K562 (cell line): Measurements from ENCODE around the gene CPNE6. TPM values are rescaled to one million over a fixed set of nuclear protein-coding genes. Genes with fewer than 3 reads are reported as not detected.
A peak's percentile ranks its signal among the peaks of the same experiment; 100 is the strongest.

ENCODE experiments used
- CBX2 ChIP-seq: fragments of 200-600 bp; sonication (generic); IDR thresholded peaks from one replicate; pipeline ENCODE4 v1.6.1; 2012; ENCODE audit warnings: mild to moderate bottlenecking, low read length, inconsistent platforms; ENCODE audit not compliant: insufficient read depth, poor library complexity, severe bottlenecking
- DMBX1 ChIP-seq: fragments of 250-450 bp; sonication (Bioruptor Pico); IDR thresholded peaks from 2 replicates; pipeline ENCODE4 v1.8.0; 2022; ENCODE audit warnings: inconsistent platforms, mild to moderate bottlenecking, moderate library complexity, borderline replicate concordance
- FUS ChIP-seq: fragments of 200-400 bp; formaldehyde crosslinking; optimal IDR thresholded peaks from 2 replicates; pipeline ENCODE3; 2017; ENCODE audit warnings: low read depth, low read length
- GABPA ChIP-seq: fragments of 200-800 bp; sonication (Bioruptor generic); conservative IDR thresholded peaks from 2 replicates; pipeline ENCODE4 v1.6.1; 2016; ENCODE audit warnings: low read depth, missing genetic modification characterization, missing compliant biosample characterization
- GATAD2A ChIP-seq: fragments of 450-650 bp; IDR thresholded peaks from 2 replicates; pipeline ENCODE4 v1.6.1; 2017
- MYNN ChIP-seq, 2 experiments: sonication (generic); formaldehyde crosslinking in 1 of 2; IDR thresholded peaks; 2 replicates each; pipeline versions ENCODE4 v1.5.0 to v1.6.1; 2016 to 2020; ENCODE audit warnings: antibody characterized with exemption in 1 of 2, missing genetic modification reagents in 1 of 2
- NBN ChIP-seq: fragments of 450-650 bp; IDR thresholded peaks from 2 replicates; pipeline ENCODE4 v1.6.1; 2016; ENCODE audit warnings: low read depth, mild to moderate bottlenecking
- NELFE ChIP-seq: IDR thresholded peaks from 2 replicates; pipeline ENCODE4 v1.6.1; 2011; ENCODE audit warnings: mild to moderate bottlenecking; ENCODE audit not compliant: insufficient read depth, insufficient read length
- NFIC ChIP-seq: fragments of 450-650 bp; IDR thresholded peaks from 2 replicates; pipeline ENCODE4 v1.6.1; 2017; ENCODE audit warnings: mild to moderate bottlenecking, inconsistent platforms
- PCBP1 ChIP-seq: fragments of 200-400 bp; formaldehyde crosslinking; IDR thresholded peaks from 2 replicates; pipeline ENCODE4 v1.6.1; 2018; ENCODE audit warnings: mild to moderate bottlenecking, low read depth, low read length; ENCODE audit not compliant: poor library complexity, severe bottlenecking
- SAFB ChIP-seq: fragments of 200-400 bp; formaldehyde crosslinking; IDR thresholded peaks from 2 replicates; pipeline ENCODE4 v1.6.1; 2017; ENCODE audit warnings: low read depth, low read length, borderline replicate concordance
- SIN3A ChIP-seq, 2 experiments: fragments of 150-350 bp in 1 of 2; IDR thresholded peaks; 2 replicates each; pipeline ENCODE4 v1.6.1; 2011 to 2016; ENCODE audit warnings: borderline replicate concordance in 2 of 2, low read depth in 2 of 2, low read length in 2 of 2, mild to moderate bottlenecking in 2 of 2, moderate library complexity in 2 of 2; ENCODE audit not compliant: control insufficient read depth in 1 of 2
- TARDBP ChIP-seq: fragments of 450-650 bp; IDR thresholded peaks from 2 replicates; pipeline ENCODE4 v1.6.1; 2016
- XRCC4 ChIP-seq: IDR thresholded peaks from one replicate; pipeline ENCODE4 v1.6.1; 2011; ENCODE audit not compliant: insufficient read depth, insufficient read length; ENCODE audit errors: extremely low read depth
- ZBTB8A ChIP-seq: fragments of 450-650 bp; IDR thresholded peaks from 2 replicates; pipeline ENCODE4 v1.6.1; 2018; ENCODE audit warnings: mild to moderate bottlenecking, moderate library complexity; ENCODE audit not compliant: partially characterized antibody
- ZC3H11A ChIP-seq: IDR thresholded peaks from 2 replicates; pipeline ENCODE4 v1.6.1; 2012; ENCODE audit warnings: low read depth, low read length, improper control_type of control experiment
- ZC3H8 ChIP-seq: fragments of 450-650 bp; IDR thresholded peaks from 2 replicates; pipeline ENCODE4 v1.6.1; 2017
- ZNF780A ChIP-seq: fragments of 250-450 bp; sonication (Bioruptor Pico); IDR thresholded peaks from 2 replicates; pipeline ENCODE4 v1.5.0; 2021; ENCODE audit warnings: mild to moderate bottlenecking
- polyA plus RNA-seq, 8 experiments: library from polyadenylated mRNA; depleted of rRNA in 4 of 8; stranded (reverse) in 5 of 8; unstranded in 3 of 8; fragments of >200 nt; fragmentation: Nextera tagmentation in 2 of 8; fragmentation: Illumina TruSeq in 1 of 8; extraction: Ambion mirVana in 2 of 8; extraction: Trizol in 1 of 8; gene quantifications; 2 replicates each; pipeline versions ENCODE4 v1.2.1 to v1.2.3, GENCODE V29; 2011 to 2014; ENCODE audit warnings: inconsistent platforms in 1 of 8, missing spikeins in 1 of 8
- total RNA-seq, 7 experiments: library from RNA; depleted of rRNA in 6 of 7; stranded (reverse); fragments of >200 nt in 6 of 7; fragmentation: Illumina TruSeq in 2 of 7; extraction: Trizol in 2 of 7; gene quantifications; 2 replicates each; pipeline versions ENCODE4 v1.2.1 to v1.2.3, GENCODE V29; 2011 to 2021; ENCODE audit warnings: low replicate concordance in 1 of 7
- TF ChIP-seq, protein P1 (sequence below): fragments of 450-650 bp; formaldehyde crosslinking; IDR thresholded peaks from 2 replicates; pipeline ENCODE4 v1.4.0; 2022; ENCODE audit warnings: mild to moderate bottlenecking, moderate library complexity
- TF ChIP-seq, protein P2 (sequence below): fragments of 250-450 bp; sonication (Bioruptor Pico); IDR thresholded peaks from 2 replicates; pipeline ENCODE4 v1.4.0; 2020; ENCODE audit warnings: mild to moderate bottlenecking, moderate library complexity, borderline replicate concordance
- TF ChIP-seq, protein P3 (sequence below): fragments of 450-650 bp; IDR thresholded peaks from 2 replicates; pipeline ENCODE4 v1.6.1; 2014; ENCODE audit warnings: low read depth, mild to moderate bottlenecking, moderate library complexity, borderline replicate concordance
- TF ChIP-seq, protein P4 (sequence below): fragments of 450-650 bp; IDR thresholded peaks from 2 replicates; pipeline ENCODE4 v1.6.1; 2016; ENCODE audit warnings: low read depth, mild to moderate bottlenecking, moderate library complexity

Gene CPNE6
- total and polyA plus RNA-seq, 9 of the 15 experiments (the other 6 are each of a cell fraction or from before 2014, with no cell fraction given), result not detected

DNA sequence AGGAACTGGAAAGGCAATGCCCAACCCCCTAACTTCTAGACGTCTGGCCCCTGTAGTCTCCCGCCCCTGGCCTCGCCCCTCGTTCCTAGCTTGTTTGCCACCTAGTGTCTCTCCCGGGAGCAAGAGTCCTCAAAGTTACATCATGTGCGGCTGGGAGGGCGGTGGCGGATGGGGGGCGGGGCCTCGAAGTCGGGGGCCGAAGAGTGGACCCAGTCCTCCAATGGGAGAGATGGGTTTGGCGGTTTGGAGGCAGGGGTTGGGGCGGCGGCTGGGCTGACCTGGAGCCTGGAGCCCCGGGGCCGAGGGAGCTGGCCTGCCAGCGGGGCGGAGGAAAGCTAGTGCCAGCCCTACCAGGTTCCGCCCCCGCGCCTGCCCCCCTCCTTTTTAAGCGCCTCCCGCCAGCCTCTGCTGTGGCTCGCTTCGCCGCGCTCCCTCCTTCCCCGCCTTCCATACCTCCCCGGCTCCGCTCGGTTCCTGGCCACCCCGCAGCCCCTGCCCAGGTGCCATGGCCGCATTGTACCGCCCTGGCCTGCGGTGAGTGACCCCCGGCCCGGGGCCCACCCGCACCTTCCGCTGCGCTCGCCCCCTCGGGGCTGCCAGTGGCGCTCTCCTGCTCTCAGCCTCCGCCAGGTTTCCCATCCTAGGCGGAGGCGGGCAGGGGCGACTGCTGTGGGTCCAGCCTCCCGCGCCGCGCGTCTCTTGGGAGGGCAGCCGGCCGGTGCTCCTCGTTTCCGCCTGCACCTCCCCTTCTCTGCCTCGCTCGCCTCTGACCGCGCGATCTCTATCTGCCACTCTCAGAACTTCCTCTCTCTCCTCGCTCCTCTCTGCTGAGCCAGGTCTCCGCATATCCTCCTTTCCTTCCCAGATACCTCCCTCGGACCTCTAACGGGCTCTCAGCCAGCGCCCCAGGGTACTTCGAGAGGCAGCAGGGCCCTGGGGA is 22.8 kb downstream of the CPNE6 start, which contains the start of gene PCK2 (continued):
- TF ChIP-seq SIN3A (IDR thresholded peaks at IDR 0.05; ENCODE audit: borderline replicate concordance in 2 of 2, control insufficient read depth in 1 of 2, low read depth in 2 of 2, low read length in 2 of 2) (0 out of 4 replicates have a peak, but pooled peaks of 1 of the 2 experiments have one; percentile 9), GATAD2A (no peak), ZBTB8A (no peak), PCBP1 (peak; percentile 95), NFIC (no peak; the same call in 1 of the 2 replicates), SAFB (no peak), FUS (no peak), GABPA (tag) (peak; percentile 64), TARDBP (no peak), ZC3H8 (no peak), NELFE (no peak), ZC3H11A (no peak), DMBX1 (no peak), ZNF780A (CRISPR knock-in tag) (0 out of 2 replicates have a peak, but pooled peaks have one; percentile 45), CBX2 (no peak), MYNN (IDR thresholded peaks at IDR 0.05) (no peak; the same call in 1 of the 2 replicates), MYNN (CRISPR knock-in tag; IDR thresholded peaks at IDR 0.05) (no peak), XRCC4 (no peak), NBN (no peak)
- TF ChIP-seq, protein P1, sequence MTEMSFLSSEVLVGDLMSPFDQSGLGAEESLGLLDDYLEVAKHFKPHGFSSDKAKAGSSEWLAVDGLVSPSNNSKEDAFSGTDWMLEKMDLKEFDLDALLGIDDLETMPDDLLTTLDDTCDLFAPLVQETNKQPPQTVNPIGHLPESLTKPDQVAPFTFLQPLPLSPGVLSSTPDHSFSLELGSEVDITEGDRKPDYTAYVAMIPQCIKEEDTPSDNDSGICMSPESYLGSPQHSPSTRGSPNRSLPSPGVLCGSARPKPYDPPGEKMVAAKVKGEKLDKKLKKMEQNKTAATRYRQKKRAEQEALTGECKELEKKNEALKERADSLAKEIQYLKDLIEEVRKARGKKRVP, result peak; percentile 97
- TF ChIP-seq, protein P2, sequence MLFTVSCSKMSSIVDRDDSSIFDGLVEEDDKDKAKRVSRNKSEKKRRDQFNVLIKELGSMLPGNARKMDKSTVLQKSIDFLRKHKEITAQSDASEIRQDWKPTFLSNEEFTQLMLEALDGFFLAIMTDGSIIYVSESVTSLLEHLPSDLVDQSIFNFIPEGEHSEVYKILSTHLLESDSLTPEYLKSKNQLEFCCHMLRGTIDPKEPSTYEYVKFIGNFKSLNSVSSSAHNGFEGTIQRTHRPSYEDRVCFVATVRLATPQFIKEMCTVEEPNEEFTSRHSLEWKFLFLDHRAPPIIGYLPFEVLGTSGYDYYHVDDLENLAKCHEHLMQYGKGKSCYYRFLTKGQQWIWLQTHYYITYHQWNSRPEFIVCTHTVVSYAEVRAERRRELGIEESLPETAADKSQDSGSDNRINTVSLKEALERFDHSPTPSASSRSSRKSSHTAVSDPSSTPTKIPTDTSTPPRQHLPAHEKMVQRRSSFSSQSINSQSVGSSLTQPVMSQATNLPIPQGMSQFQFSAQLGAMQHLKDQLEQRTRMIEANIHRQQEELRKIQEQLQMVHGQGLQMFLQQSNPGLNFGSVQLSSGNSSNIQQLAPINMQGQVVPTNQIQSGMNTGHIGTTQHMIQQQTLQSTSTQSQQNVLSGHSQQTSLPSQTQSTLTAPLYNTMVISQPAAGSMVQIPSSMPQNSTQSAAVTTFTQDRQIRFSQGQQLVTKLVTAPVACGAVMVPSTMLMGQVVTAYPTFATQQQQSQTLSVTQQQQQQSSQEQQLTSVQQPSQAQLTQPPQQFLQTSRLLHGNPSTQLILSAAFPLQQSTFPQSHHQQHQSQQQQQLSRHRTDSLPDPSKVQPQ (CRISPR knock-in tag), result no peak
- TF ChIP-seq, protein P3, sequence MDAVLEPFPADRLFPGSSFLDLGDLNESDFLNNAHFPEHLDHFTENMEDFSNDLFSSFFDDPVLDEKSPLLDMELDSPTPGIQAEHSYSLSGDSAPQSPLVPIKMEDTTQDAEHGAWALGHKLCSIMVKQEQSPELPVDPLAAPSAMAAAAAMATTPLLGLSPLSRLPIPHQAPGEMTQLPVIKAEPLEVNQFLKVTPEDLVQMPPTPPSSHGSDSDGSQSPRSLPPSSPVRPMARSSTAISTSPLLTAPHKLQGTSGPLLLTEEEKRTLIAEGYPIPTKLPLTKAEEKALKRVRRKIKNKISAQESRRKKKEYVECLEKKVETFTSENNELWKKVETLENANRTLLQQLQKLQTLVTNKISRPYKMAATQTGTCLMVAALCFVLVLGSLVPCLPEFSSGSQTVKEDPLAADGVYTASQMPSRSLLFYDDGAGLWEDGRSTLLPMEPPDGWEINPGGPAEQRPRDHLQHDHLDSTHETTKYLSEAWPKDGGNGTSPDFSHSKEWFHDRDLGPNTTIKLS, result no peak
- TF ChIP-seq, protein P4, sequence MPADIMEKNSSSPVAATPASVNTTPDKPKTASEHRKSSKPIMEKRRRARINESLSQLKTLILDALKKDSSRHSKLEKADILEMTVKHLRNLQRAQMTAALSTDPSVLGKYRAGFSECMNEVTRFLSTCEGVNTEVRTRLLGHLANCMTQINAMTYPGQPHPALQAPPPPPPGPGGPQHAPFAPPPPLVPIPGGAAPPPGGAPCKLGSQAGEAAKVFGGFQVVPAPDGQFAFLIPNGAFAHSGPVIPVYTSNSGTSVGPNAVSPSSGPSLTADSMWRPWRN, result no peak
